RWPE2 (cell line): ENCODE measurements around the gene ARHGAP27.
"Not testable (repeated sequence)": the region's sequence is repeated elsewhere in the genome, so short reads cannot be mapped to it uniquely, and the experiment has no call there.

ENCODE experiments used
- ATAC-seq: fragments of 200-7000 bp; cut with Tn5 transposase; 3 replicates; pipeline ENCODE4 v1.9.1; 2021; ENCODE audit warnings: low read depth
- DNase-seq: peaks from one replicate; pipeline ENCODE4 v3.0.0-alpha.2; 2020; ENCODE audit warnings: low spot score
- H3K27ac ChIP-seq: fragments of 450-650 bp; 2 replicates; pipeline ENCODE4 v1.5.1; 2017; ENCODE audit warnings: mild to moderate bottlenecking; ENCODE audit not compliant: poor library complexity, severe bottlenecking
- H3K27me3 ChIP-seq: fragments of 250-450 bp; sonication (Bioruptor Pico); 2 replicates; pipeline ENCODE4 v1.5.1; 2021; ENCODE audit warnings: mild to moderate bottlenecking, moderate library complexity; ENCODE audit not compliant: insufficient read depth, poor library complexity, severe bottlenecking
- H3K36me3 ChIP-seq: fragments of 250-450 bp; sonication (Bioruptor Pico); 2 replicates; pipeline ENCODE4 v1.5.1; 2020; ENCODE audit warnings: low read depth, mild to moderate bottlenecking, moderate library complexity
- H3K4me1 ChIP-seq: fragments of 250-450 bp; sonication (Bioruptor Pico); 2 replicates; pipeline ENCODE4 v1.5.1; 2021; ENCODE audit warnings: mild to moderate bottlenecking, moderate library complexity; ENCODE audit not compliant: insufficient read depth, poor library complexity, severe bottlenecking
- H3K4me3 ChIP-seq: fragments of 250-450 bp; sonication (Bioruptor Pico); 2 replicates; pipeline ENCODE4 v1.5.1; 2021; ENCODE audit warnings: mild to moderate bottlenecking, moderate library complexity; ENCODE audit not compliant: severe bottlenecking
- H3K9me3 ChIP-seq: fragments of 250-450 bp; sonication (Bioruptor Pico); 2 replicates; pipeline ENCODE4 v1.5.1; 2021; ENCODE audit warnings: mild to moderate bottlenecking, moderate library complexity; ENCODE audit not compliant: severe bottlenecking
- TF ChIP-seq, protein P1 (sequence below): fragments of 450-650 bp; IDR thresholded peaks from one replicate; pipeline ENCODE4 v1.5.1; 2017; ENCODE audit warnings: mild to moderate bottlenecking, moderate library complexity; ENCODE audit not compliant: poor library complexity, severe bottlenecking

The ARHGAP27 gene

DNA sequence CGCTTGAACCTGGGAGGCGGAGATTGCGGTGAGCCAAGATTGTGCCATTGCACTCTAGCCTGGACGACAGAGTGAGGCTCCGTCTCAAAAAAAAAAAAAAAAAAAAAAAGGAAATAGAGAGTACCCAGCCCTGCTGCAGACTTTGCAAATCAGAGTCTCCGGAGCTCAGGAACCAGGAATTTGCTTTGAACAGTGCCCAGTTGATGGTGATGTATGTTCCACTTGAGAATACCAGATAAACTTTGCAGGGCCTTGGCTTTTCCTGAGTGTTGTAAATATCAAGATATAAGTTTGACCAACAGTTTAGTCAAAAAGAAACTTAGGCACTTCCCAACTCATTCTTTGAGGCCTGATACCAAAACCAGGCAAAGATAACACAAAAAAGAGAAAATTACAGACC lies 85.2 kb downstream of the ARHGAP27 start:
- no peak for DNase-seq

DNA sequence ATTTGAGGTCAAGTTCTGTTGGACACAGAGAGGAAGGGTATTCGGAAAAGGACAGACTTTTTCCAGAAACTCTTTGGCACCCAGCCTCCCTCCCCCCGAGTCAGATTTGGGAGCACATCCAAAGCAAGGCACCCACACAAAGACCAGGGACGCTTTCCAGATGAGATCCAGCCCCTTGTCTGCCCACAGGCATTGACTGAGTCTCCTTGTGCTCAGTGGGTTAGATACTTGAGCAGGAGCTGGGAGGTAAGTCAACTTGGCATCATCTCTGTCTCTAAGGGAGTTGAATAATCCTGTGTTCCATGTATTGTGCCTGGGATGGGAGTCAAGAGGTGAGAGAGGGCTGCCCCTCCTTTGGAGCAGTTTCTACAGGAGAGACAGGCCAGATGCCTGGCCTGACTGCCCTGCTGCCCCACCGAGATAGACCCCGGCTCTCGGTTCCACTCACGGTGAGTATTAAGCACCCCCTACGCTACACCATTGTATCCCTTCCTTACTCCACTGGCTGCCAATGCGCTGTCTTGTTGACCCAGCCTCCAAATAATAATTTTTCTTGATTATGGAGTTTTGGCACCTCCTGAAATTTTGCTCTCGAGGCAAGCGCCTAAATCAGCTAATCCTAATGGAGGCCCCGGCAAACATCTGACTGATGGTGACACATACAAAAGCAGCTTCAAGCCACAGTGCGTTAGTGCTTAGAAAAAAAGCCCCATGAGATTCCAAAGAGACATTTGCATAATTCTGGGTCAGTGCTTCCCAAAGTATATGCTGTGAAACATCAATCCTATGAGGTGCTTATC lies 86.3 kb downstream of the ARHGAP27 start:
- no peak for DNase-seq
- no peak overlapping the region for H3K27ac ChIP-seq
- peaks cover 5% of the 10 kb centered on the region for H3K4me1 ChIP-seq
- no peak overlapping the region for H3K4me3 ChIP-seq
- ATAC-seq: no peak
- TF ChIP-seq, protein P1, sequence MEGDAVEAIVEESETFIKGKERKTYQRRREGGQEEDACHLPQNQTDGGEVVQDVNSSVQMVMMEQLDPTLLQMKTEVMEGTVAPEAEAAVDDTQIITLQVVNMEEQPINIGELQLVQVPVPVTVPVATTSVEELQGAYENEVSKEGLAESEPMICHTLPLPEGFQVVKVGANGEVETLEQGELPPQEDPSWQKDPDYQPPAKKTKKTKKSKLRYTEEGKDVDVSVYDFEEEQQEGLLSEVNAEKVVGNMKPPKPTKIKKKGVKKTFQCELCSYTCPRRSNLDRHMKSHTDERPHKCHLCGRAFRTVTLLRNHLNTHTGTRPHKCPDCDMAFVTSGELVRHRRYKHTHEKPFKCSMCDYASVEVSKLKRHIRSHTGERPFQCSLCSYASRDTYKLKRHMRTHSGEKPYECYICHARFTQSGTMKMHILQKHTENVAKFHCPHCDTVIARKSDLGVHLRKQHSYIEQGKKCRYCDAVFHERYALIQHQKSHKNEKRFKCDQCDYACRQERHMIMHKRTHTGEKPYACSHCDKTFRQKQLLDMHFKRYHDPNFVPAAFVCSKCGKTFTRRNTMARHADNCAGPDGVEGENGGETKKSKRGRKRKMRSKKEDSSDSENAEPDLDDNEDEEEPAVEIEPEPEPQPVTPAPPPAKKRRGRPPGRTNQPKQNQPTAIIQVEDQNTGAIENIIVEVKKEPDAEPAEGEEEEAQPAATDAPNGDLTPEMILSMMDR: no peak
- no peaks in the 10 kb centered on the region for H3K27me3 ChIP-seq
- H3K9me3 ChIP-seq: no peaks in the 10 kb centered on the region
- no peaks in the 10 kb centered on the region for H3K36me3 ChIP-seq

More for the DNA sequence above, 85.2 kb downstream of the ARHGAP27 start:
- H3K9me3 ChIP-seq: no peaks in the 10 kb centered on the region
- no peak overlapping the region for H3K4me3 ChIP-seq
- no peaks in the 10 kb centered on the region for H3K4me1 ChIP-seq
- no peak overlapping the region for H3K27ac ChIP-seq
- no peak for ATAC-seq
- TF ChIP-seq, protein P1: no peak
- H3K36me3 ChIP-seq: no peaks in the 10 kb centered on the region
- H3K27me3 ChIP-seq: no peaks in the 10 kb centered on the region

DNA sequence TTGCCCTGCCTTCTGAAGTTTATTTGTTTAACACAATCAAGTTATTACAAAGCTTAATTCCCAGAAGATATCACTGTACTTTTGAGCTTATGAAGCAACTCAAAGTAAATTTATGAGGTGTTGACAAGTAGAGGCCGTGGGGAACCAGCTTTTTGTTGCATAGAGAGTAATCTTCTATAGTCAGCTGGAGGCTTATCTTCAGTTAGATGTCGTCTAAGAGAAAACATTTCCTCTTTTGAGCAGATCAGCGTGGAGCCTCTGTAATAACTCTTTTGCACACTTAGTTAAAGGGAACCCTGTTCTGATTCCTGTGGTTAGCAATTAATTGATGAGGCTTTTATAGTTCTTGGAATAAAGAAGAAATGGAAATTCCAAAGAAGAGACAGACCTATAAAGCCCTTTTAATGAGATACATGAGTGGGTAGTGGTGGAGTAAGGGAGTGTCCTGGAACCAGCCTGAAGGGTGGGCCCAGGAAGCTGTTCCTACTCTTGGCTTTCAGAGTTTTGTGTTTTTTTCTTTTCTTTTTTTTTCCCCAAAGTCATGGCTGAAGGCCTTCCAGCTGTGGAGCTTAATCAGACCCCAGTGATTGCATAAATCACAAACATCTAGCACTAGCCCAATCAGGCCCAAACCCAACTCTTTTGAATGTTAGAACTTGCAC lies 87.0 kb downstream of the ARHGAP27 start:
- H3K27me3 ChIP-seq: no peaks in the 10 kb centered on the region
- ATAC-seq (no peak), DNase-seq (no peak)
- H3K4me1 ChIP-seq: peaks cover 5% of the 10 kb centered on the region
- H3K27ac ChIP-seq: no peak overlapping the region
- H3K9me3 ChIP-seq: no peaks in the 10 kb centered on the region
- TF ChIP-seq, protein P1: no peak
- H3K4me3 ChIP-seq: no peak overlapping the region
- no peaks in the 10 kb centered on the region for H3K36me3 ChIP-seq

DNA sequence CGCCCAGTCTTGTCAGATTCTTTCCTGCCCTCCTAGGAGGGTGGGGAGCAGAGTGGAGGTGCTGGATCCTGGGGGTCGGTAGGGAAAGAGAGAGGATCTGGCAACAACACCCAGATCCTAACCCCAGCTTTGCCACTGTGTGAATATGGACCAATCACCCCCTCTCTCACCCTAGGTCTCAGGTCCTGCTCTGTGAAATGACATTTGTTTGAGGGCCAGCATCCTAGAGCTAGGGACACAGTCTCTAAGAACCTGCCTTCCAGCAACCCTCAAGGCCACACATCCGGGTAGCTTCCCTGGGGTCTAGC lies 87.5 kb downstream of the ARHGAP27 start:
- no peak for ATAC-seq
- TF ChIP-seq, protein P1: no peak
- Histone ChIP-seq H3K4me3 (no peak overlapping the region), H3K36me3 (no peaks in the 10 kb centered on the region), H3K4me1 (peaks cover 5% of the 10 kb centered on the region), H3K27me3 (no peaks in the 10 kb centered on the region), H3K9me3 (no peaks in the 10 kb centered on the region), H3K27ac (no peak overlapping the region)
- no peak for DNase-seq

DNA sequence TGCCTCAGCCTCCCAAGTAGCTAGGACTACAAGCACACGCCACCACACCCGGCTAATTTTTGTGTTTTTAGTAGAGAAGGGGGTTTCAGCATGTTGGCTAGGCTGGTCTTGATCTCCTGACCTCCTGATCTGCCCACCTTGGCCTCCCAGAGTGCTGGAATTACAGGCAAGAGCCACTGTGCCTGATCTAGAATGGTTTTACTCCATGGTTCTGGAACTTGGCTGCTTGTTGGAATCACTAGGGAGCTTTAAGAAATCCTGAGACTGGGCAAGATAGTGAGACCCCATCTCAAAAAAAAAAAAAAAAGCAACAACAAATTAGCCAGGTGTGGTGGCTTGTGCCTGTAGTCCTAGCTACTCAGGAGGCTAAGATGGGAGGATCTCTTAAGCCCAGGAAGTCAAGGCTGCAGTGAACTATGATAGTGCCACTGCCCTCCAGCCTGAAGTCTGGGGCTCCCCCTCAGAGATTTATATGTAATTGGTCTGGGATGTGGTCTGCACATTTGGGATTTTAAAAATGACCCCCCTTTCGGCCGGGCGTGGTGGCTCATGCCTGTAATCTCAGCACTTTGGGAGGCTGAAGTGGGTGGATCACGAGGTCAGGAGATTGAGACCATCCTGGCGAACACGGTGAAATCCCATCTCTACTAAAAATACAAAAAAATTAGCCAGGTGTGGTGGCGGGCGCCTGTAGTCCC lies 88.6 kb downstream of the ARHGAP27 start:
- not testable (repeated sequence) for DNase-seq, H3K36me3 ChIP-seq, H3K27me3 ChIP-seq, H3K27ac ChIP-seq, H3K9me3 ChIP-seq, ATAC-seq, H3K4me1 ChIP-seq, H3K4me3 ChIP-seq
